ENCODE data around the gene TRIM33.

TRIM33 gene

GRCh38 chr1:114355240-114355639 is 155.8 kb downstream of the TRIM33 start:
- TF ChIP-seq, protein P1, sequence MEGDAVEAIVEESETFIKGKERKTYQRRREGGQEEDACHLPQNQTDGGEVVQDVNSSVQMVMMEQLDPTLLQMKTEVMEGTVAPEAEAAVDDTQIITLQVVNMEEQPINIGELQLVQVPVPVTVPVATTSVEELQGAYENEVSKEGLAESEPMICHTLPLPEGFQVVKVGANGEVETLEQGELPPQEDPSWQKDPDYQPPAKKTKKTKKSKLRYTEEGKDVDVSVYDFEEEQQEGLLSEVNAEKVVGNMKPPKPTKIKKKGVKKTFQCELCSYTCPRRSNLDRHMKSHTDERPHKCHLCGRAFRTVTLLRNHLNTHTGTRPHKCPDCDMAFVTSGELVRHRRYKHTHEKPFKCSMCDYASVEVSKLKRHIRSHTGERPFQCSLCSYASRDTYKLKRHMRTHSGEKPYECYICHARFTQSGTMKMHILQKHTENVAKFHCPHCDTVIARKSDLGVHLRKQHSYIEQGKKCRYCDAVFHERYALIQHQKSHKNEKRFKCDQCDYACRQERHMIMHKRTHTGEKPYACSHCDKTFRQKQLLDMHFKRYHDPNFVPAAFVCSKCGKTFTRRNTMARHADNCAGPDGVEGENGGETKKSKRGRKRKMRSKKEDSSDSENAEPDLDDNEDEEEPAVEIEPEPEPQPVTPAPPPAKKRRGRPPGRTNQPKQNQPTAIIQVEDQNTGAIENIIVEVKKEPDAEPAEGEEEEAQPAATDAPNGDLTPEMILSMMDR (IDR thresholded peaks at IDR 0.05; ENCODE audit: low read depth, low read length) = no peak
- no peak for DNase-seq (ENCODE audit: low read depth, low spot score)
- in situ Hi-C loops (cut with HindIII; ENCODE audit: low sequenced_read_pairs) = no loop called here
- no peak overlapping the region for H3K4me3 ChIP-seq (ENCODE audit: low read depth, low read length)

GRCh38 chr1:114353262-114353661 is 157.7 kb downstream of the TRIM33 start:
- TF ChIP-seq, protein P1 (IDR thresholded peaks at IDR 0.05; ENCODE audit: low read depth, low read length) = no peak
- in situ Hi-C loops (cut with HindIII; ENCODE audit: low sequenced_read_pairs) = no loop called here
- DNase-seq (ENCODE audit: low read depth, low spot score) = peak; percentile 84
- no peak overlapping the region for H3K4me3 ChIP-seq (ENCODE audit: low read depth, low read length)

DNA sequence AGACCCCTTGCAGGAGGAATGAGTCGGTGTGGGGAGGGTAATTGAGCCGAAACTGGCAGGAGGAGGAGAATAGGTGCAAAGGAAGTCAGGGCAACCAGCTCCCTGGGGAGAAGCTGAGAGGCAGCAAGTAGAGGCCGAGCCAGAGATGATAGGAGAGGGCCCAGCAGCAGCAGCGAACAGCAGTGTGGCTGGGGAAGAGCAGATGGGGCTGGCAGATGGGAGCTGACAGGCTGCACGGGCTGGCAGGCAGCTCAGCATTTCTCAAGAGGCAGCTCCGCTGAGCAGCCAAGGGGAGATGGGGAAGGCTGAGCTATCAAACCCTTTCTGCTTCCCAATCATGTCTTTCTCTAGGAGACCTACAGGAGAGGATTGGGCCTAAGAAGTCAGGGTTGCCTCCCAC is 158.2 kb downstream of the TRIM33 start:
- in situ Hi-C loops (cut with HindIII; ENCODE audit: low sequenced_read_pairs) = no loop called here
- H3K4me3 ChIP-seq (ENCODE audit: low read depth, low read length) = no peak overlapping the region
- no peak for DNase-seq (ENCODE audit: low read depth, low spot score)
- TF ChIP-seq, protein P1 (IDR thresholded peaks at IDR 0.05; ENCODE audit: low read depth, low read length) = no peak

DNA sequence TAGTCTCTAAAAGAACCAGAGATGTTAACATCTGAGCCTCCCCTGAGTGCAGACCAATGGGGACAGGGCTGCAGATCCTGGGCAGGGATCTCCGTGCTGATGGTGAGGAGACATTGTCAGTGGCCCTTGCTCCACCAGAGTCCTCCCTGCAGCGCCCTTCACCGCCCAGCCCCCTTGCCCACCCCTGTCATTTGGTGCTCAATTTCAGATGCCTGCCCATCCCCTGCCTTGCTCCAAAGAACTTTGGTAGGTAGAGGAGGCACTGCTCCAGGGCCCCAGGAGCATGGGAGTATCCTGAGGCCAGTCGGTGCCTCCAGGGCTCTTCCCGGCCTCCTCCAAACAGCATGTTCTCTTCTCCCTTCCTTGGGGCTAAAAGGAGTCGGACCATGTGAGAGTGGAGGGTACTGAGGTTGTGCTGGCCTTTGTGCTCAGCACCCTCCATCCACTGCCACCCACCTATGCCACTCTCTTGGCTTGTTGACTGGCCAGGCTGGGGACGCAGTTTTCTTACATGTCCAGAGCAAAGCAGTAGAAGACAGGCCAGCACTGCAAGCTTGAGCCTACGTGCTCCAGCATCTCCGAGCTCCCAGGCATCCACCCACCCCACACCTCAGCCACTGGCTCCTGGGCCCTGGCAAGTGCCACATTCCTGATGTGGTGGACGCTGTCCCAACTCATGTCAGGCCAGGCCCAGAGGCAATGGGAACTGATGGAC is 160.1 kb downstream of the TRIM33 start:
- in situ Hi-C loops (cut with HindIII; ENCODE audit: low sequenced_read_pairs) = no loop called here
- H3K4me3 ChIP-seq (ENCODE audit: low read depth, low read length) = no peak overlapping the region
- no peak for DNase-seq (ENCODE audit: low read depth, low spot score)
- TF ChIP-seq, protein P1 (IDR thresholded peaks at IDR 0.05; ENCODE audit: low read depth, low read length) = no peak

GRCh38 chr1:114349891-114350605 is 161.0 kb downstream of the TRIM33 start:
- DNase-seq (ENCODE audit: low read depth, low spot score) = no peak
- in situ Hi-C loops (cut with HindIII; ENCODE audit: low sequenced_read_pairs) = no loop called here
- TF ChIP-seq, protein P1 (IDR thresholded peaks at IDR 0.05; ENCODE audit: low read depth, low read length) = no peak
- no peak overlapping the region for H3K4me3 ChIP-seq (ENCODE audit: low read depth, low read length)

GRCh38 chr1:114347431-114348209 is 163.4 kb downstream of the TRIM33 start:
- no peak overlapping the region for H3K4me3 ChIP-seq (ENCODE audit: low read depth, low read length)
- in situ Hi-C loops (cut with HindIII; ENCODE audit: low sequenced_read_pairs) = no loop called here
- no peak for DNase-seq (ENCODE audit: low read depth, low spot score)
- TF ChIP-seq, protein P1 (IDR thresholded peaks at IDR 0.05; ENCODE audit: low read depth, low read length) = no peak

Data from astrocyte of the spinal cord (primary cell).